Lower lobe of right lung (tissue), 2 donors: Measurements from ENCODE around the gene LGI2. TPM values are rescaled to one million over a fixed set of nuclear protein-coding genes. Genes with fewer than 3 reads are reported as not detected.
"Not testable (repeated sequence)": the region's sequence is repeated elsewhere in the genome, so short reads cannot be mapped to it uniquely, and the experiment has no call there.

ENCODE experiments used
- ATAC-seq, 2 donors: fragments of 200-7000 bp; cut with Tn5 transposase; one replicate each; pipeline ENCODE4 v1.9.1; 2020 to 2022; ENCODE audit warnings: mild to moderate bottlenecking in 2 of 2, moderate library complexity in 2 of 2
- DNase-seq: peaks from one replicate; pipeline ENCODE4 v3.0.0-alpha.2; 2020
- H3K27ac ChIP-seq: fragments of 200-600 bp; one replicate; pipeline ENCODE4 v1.8.0; 2022
- H3K27me3 ChIP-seq: fragments of 200-600 bp; one replicate; pipeline ENCODE4 v1.8.0; 2022; ENCODE audit warnings: low read depth
- H3K36me3 ChIP-seq: fragments of 200-600 bp; one replicate; pipeline ENCODE4 v1.8.0; 2022; ENCODE audit warnings: mild to moderate bottlenecking
- H3K4me1 ChIP-seq: fragments of 200-600 bp; one replicate; pipeline ENCODE4 v1.8.0; 2022
- H3K4me3 ChIP-seq: fragments of 200-600 bp; one replicate; pipeline ENCODE4 v1.8.0; 2022; ENCODE audit warnings: mild to moderate bottlenecking
- H3K9me3 ChIP-seq: fragments of 200-600 bp; one replicate; pipeline ENCODE4 v1.8.0; 2022
- CTCF ChIP-seq: fragments of 200-600 bp; IDR thresholded peaks from one replicate; pipeline ENCODE4 v1.8.0; 2022; ENCODE audit warnings: antibody characterized with exemption, mild to moderate bottlenecking
- intact Hi-C: fragments of 100-400 bp; cut with DNase I; formaldehyde crosslinking; loops from one replicate; pipeline ENCODE4 v1.11.0; 2022
- total RNA-seq: library from RNA; stranded (reverse); fragmentation: NEBNext Ultra II Directional; extraction: Animal tissue kit (Norgen Biotek cat#: 25700); gene quantifications from one replicate; pipeline ENCODE4 v1.2.1, GENCODE V29; 2021
- donor health status: DM: no; HTN: yes; CAD: no; lungs with severe emphysema.

Gene LGI2
- total RNA-seq, 1 donor from 2014 or later = 1.3 TPM

DNA sequence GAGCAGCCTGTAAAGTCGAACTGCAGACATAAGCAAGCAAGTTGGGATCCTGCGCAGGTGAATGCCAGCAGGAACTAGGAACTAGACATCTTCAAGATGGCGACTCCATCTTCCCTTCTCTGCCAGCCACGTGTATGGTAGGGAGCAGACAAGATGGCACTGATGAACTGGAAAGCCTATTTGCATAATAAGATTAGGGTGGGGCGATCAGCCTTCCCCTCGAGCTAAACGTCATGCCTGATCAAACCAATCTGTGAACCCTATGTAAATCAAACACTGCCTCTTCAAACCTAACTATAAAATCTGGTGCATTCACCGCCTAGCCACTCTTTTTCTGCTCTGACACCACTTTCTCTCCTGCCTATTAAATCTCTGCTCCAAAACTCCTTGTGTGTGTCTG is 28.1 kb upstream of the LGI2 start:
- DNase-seq (no peak), ATAC-seq (no peak)
- intact Hi-C loops = no loop called here
- Histone ChIP-seq H3K4me3 (no peak overlapping the region), H3K4me1 (no peaks in the 10 kb centered on the region), H3K27ac (no peak overlapping the region), H3K9me3 (no peaks in the 10 kb centered on the region), H3K36me3 (no peaks in the 10 kb centered on the region), H3K27me3 (no peaks in the 10 kb centered on the region)
- TF ChIP-seq CTCF = no peak

GRCh38 chr4:25057299-25057698 is 26.6 kb upstream of the LGI2 start:
- H3K4me1 ChIP-seq = no peaks in the 10 kb centered on the region
- DNase-seq = no peak
- H3K36me3 ChIP-seq = no peaks in the 10 kb centered on the region
- no peaks in the 10 kb centered on the region for H3K9me3 ChIP-seq
- TF ChIP-seq CTCF = no peak
- H3K4me3 ChIP-seq = no peak overlapping the region
- no peak overlapping the region for H3K27ac ChIP-seq
- ATAC-seq = no peak
- H3K27me3 ChIP-seq = no peaks in the 10 kb centered on the region
- intact Hi-C loops = no loop called here

GRCh38 chr4:25052037-25052436 is 21.3 kb upstream of the LGI2 start:
- not testable (repeated sequence) for H3K4me1 ChIP-seq, ATAC-seq

DNA sequence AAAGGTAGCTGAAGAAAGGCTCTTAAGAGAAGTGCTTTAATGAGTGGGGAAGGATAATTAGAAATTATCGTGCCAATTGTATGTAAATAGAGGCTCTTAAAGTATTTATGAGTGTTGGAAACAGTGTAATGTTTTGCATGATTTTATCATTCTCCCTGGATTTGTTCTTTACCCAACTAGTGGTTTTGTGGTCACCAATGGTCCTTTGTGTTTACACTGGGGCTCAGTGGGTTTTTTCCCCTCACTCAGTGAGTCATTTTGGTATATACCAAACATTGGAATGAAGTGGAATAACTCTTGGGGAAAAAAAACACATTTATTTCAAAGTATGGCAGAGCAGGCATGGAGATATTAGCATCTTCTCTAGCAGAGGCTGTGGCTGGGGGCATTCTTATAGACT is 20.8 kb upstream of the LGI2 start:
- no peaks in the 10 kb centered on the region for H3K27me3 ChIP-seq
- H3K36me3 ChIP-seq = no peaks in the 10 kb centered on the region
- H3K9me3 ChIP-seq = no peaks in the 10 kb centered on the region
- no peaks in the 10 kb centered on the region for H3K4me1 ChIP-seq
- H3K27ac ChIP-seq = no peak overlapping the region
- intact Hi-C loops = no loop called here
- no peak for TF ChIP-seq CTCF
- no peak for DNase-seq
- ATAC-seq = no peak
- no peak overlapping the region for H3K4me3 ChIP-seq

More at GRCh38 chr4:25052037-25052436, 21.3 kb upstream of the LGI2 start:
- H3K27ac ChIP-seq, H3K27me3 ChIP-seq, H3K9me3 ChIP-seq, intact Hi-C loops, H3K36me3 ChIP-seq, DNase-seq, H3K4me3 ChIP-seq: not testable (repeated sequence)

GRCh38 chr4:25050370-25051078 is 19.8 kb upstream of the LGI2 start:
- no peak overlapping the region for H3K27ac ChIP-seq
- H3K36me3 ChIP-seq = no peaks in the 10 kb centered on the region
- intact Hi-C loops = no loop called here
- no peak for TF ChIP-seq CTCF
- no peak for ATAC-seq
- H3K27me3 ChIP-seq = no peaks in the 10 kb centered on the region
- no peaks in the 10 kb centered on the region for H3K9me3 ChIP-seq
- no peaks in the 10 kb centered on the region for H3K4me1 ChIP-seq
- DNase-seq = no peak
- H3K4me3 ChIP-seq = no peak overlapping the region

GRCh38 chr4:25043548-25043947 is 12.8 kb upstream of the LGI2 start:
- Histone ChIP-seq H3K27ac (no peak overlapping the region), H3K4me3 (no peak overlapping the region), H3K27me3 (no peaks in the 10 kb centered on the region), H3K36me3 (no peaks in the 10 kb centered on the region), H3K9me3 (no peaks in the 10 kb centered on the region), H3K4me1 (no peaks in the 10 kb centered on the region)
- DNase-seq (peak; percentile 51), ATAC-seq (peak; percentile 59 to 82)
- intact Hi-C loops = no loop called here
- TF ChIP-seq CTCF = no peak
